Panc1 (cell line): Measurements from ENCODE around the gene PON1. TPM values are rescaled to one million over a fixed set of nuclear protein-coding genes. Genes with fewer than 3 reads are reported as not detected.

Experiments used
- ATAC-seq: fragments of 200-7000 bp; cut with Tn5 transposase; 2 replicates; pipeline ENCODE4 v1.9.1; 2020; ENCODE audit warnings: mild to moderate bottlenecking, moderate library complexity
- BruUV-seq: library from RNA; stranded (reverse); fragments of 400-500 nt; replicated peaks from 2 replicates; lab custom pipeline; 2021; lab: Mats Ljungman, UMichigan
- CTCF ChIA-PET: fragments of 300-600 bp; sonication (Branson Sonifier 250); formaldehyde crosslinking; loops from one replicate; lab custom pipeline; 2022; ENCODE audit warnings: antibody characterized with exemption; lab: Charles Lee
- POLR2A ChIA-PET: fragments of 300-600 bp; sonication (Branson Sonifier 250); formaldehyde crosslinking; loops from one replicate; lab custom pipeline; 2022; ENCODE audit warnings: antibody characterized with exemption; lab: Charles Lee
- DNase-seq: peaks from one replicate; pipeline ENCODE4 v3.0.0-alpha.2; 2010; ENCODE audit warnings: low read depth, low spot score
- H3K27ac ChIP-seq: 2 replicates; pipeline ENCODE4 v1.5.1; 2011; ENCODE audit warnings: mild to moderate bottlenecking, low read length, inconsistent platforms
- H3K27me3 ChIP-seq: fragments of 200-500 bp; sonication (Bioruptor generic); 2 replicates; pipeline ENCODE4 v1.6.0; 2014; ENCODE audit warnings: low read length, inconsistent platforms; ENCODE audit not compliant: control insufficient read depth, insufficient read depth
- H3K36me3 ChIP-seq: fragments of 200-500 bp; sonication (Bioruptor generic); 2 replicates; pipeline ENCODE4 v1.5.1; 2014; ENCODE audit warnings: inconsistent platforms, mild to moderate bottlenecking, low read length, moderate library complexity; ENCODE audit not compliant: control insufficient read depth, insufficient read depth
- H3K4me1 ChIP-seq: 2 replicates; pipeline ENCODE4 v1.5.1; 2011; ENCODE audit warnings: inconsistent platforms, mild to moderate bottlenecking, low read length, moderate library complexity; ENCODE audit not compliant: control insufficient read depth, insufficient read depth
- H3K4me3 ChIP-seq, 2 experiments: 2 replicates each; pipeline ENCODE4 v1.5.1; 2011 to 2012; ENCODE audit warnings: low read depth in 2 of 2, low read length in 2 of 2, mild to moderate bottlenecking in 2 of 2, inconsistent platforms in 1 of 2, moderate library complexity in 1 of 2
- H3K9me3 ChIP-seq: fragments of 200-500 bp; sonication (Bioruptor generic); 2 replicates; pipeline ENCODE4 v1.5.1; 2014; ENCODE audit warnings: low read depth, mild to moderate bottlenecking, inconsistent platforms, low read length, moderate library complexity; ENCODE audit not compliant: control insufficient read depth, insufficient read depth
- POLR2AphosphoS5 ChIP-seq: IDR thresholded peaks from 2 replicates; pipeline ENCODE4 v1.6.1; 2012; ENCODE audit warnings: mild to moderate bottlenecking, low read depth, low read length, moderate library complexity
- SIN3A ChIP-seq: IDR thresholded peaks from 2 replicates; pipeline ENCODE4 v1.6.1; 2012; ENCODE audit warnings: low read depth, mild to moderate bottlenecking, low read length, moderate library complexity, borderline replicate concordance; ENCODE audit not compliant: insufficient read depth
- TCF7L2 ChIP-seq: IDR thresholded peaks from 2 replicates; pipeline ENCODE4 v1.6.1; 2011; ENCODE audit warnings: mild to moderate bottlenecking, low read depth, low read length, inconsistent platforms
- in situ Hi-C: cut with HindIII; loops from 2 replicates; pipeline ENCODE4 v1.10.0; 2016; ENCODE audit warnings: low sequenced_read_pairs, low pct_unique_long_range_greater_than_20kb
- intact Hi-C: fragments of 100-400 bp; cut with micrococcal nuclease; formaldehyde crosslinking; loops from one replicate; pipeline ENCODE4 v1.10.0; 2022; ENCODE audit not compliant: unreplicated experiment
- total RNA-seq: library from RNA; stranded (reverse); gene quantifications from one replicate; pipeline ENCODE4 v1.2.1, GENCODE V29; 2021; ENCODE audit not compliant: unreplicated experiment
- TF ChIP-seq, protein P1 (sequence below): fragments of 450-650 bp; IDR thresholded peaks from 2 replicates; pipeline ENCODE4 v1.5.1; 2017; ENCODE audit warnings: mild to moderate bottlenecking
- TF ChIP-seq, protein P2 (sequence below), 2 experiments: IDR thresholded peaks; 2 replicates each; pipeline ENCODE4 v1.6.1; 2011 to 2012; ENCODE audit warnings: low read depth in 2 of 2, control low read depth in 1 of 2, low read length in 1 of 2, mild to moderate bottlenecking in 1 of 2, moderate library complexity in 1 of 2; ENCODE audit not compliant: insufficient read depth in 1 of 2

Gene PON1
- total RNA-seq, 1 experiment from 2014 or later = not detected

DNA sequence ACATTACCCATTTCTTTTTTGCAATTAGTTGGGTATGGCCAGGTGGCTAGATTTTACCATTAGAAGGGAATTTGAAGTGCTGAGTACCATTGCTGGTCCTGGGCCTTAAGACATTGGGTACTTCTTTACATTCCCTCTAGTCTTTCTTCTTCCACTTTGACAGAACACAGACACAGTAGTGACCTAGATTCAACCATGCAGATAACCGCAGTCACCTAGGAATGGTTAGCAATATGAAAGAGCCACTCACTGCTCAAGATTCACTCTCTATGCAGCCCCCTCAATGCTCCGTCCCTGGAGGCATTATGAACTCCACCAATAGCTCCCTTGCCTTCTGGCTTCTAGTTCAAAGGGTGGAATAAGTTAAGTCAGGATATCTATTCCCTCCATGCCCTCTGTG, 16.2 kb upstream of the PON1 start:
- BruUV-seq = no TSS peak

DNA sequence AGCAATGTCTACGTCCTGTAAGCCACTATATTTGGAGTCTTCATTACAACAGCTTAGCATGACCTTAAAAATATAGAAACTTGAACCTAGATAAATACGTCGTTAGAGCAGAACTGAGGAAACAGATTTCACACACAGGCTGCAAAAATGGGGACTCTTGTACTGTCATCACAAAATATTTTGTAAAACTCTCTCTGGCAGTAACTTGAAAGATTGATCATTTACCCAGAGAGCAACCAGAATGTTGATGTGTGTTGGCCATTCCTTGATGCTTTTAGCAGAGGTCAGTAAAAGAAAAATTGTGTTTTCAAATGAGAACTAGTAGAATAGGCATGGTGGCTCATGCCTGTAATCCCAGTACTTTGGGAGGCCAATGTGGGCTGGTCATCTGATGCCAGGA, 14.5 kb upstream of the PON1 start:
- Histone ChIP-seq H3K4me3 (no peak overlapping the region), H3K27ac (no peak overlapping the region), H3K4me1 (no peaks in the 10 kb centered on the region), H3K27me3 (no peaks in the 10 kb centered on the region), H3K9me3 (no peaks in the 10 kb centered on the region), H3K36me3 (no peaks in the 10 kb centered on the region; the same call in 1 of the 2 replicates)
- POLR2A ChIA-PET = no interaction called here
- TF ChIP-seq, protein P1, sequence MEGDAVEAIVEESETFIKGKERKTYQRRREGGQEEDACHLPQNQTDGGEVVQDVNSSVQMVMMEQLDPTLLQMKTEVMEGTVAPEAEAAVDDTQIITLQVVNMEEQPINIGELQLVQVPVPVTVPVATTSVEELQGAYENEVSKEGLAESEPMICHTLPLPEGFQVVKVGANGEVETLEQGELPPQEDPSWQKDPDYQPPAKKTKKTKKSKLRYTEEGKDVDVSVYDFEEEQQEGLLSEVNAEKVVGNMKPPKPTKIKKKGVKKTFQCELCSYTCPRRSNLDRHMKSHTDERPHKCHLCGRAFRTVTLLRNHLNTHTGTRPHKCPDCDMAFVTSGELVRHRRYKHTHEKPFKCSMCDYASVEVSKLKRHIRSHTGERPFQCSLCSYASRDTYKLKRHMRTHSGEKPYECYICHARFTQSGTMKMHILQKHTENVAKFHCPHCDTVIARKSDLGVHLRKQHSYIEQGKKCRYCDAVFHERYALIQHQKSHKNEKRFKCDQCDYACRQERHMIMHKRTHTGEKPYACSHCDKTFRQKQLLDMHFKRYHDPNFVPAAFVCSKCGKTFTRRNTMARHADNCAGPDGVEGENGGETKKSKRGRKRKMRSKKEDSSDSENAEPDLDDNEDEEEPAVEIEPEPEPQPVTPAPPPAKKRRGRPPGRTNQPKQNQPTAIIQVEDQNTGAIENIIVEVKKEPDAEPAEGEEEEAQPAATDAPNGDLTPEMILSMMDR = no peak
- TF ChIP-seq, protein P2, sequence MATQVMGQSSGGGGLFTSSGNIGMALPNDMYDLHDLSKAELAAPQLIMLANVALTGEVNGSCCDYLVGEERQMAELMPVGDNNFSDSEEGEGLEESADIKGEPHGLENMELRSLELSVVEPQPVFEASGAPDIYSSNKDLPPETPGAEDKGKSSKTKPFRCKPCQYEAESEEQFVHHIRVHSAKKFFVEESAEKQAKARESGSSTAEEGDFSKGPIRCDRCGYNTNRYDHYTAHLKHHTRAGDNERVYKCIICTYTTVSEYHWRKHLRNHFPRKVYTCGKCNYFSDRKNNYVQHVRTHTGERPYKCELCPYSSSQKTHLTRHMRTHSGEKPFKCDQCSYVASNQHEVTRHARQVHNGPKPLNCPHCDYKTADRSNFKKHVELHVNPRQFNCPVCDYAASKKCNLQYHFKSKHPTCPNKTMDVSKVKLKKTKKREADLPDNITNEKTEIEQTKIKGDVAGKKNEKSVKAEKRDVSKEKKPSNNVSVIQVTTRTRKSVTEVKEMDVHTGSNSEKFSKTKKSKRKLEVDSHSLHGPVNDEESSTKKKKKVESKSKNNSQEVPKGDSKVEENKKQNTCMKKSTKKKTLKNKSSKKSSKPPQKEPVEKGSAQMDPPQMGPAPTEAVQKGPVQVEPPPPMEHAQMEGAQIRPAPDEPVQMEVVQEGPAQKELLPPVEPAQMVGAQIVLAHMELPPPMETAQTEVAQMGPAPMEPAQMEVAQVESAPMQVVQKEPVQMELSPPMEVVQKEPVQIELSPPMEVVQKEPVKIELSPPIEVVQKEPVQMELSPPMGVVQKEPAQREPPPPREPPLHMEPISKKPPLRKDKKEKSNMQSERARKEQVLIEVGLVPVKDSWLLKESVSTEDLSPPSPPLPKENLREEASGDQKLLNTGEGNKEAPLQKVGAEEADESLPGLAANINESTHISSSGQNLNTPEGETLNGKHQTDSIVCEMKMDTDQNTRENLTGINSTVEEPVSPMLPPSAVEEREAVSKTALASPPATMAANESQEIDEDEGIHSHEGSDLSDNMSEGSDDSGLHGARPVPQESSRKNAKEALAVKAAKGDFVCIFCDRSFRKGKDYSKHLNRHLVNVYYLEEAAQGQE (IDR thresholded peaks at IDR 0.05; ENCODE audit: insufficient read depth in 1 of 2, low read depth in 2 of 2, low read length in 1 of 2) = no peak
- TF ChIP-seq SIN3A = no peak
- DNase-seq (no peak), ATAC-seq (no peak)
- intact Hi-C loops = no loop called here
- CTCF ChIA-PET = no interaction called here
- no TSS peak for BruUV-seq
- in situ Hi-C loops = no loop called here

More for the DNA sequence above, 16.2 kb upstream of the PON1 start:
- ATAC-seq (no peak), DNase-seq (no peak)
- H3K4me3 ChIP-seq = no peak overlapping the region
- no peaks in the 10 kb centered on the region for H3K27me3 ChIP-seq
- TF ChIP-seq SIN3A = no peak
- TF ChIP-seq POLR2AphosphoS5 = no peak
- TF ChIP-seq, protein P1 = no peak
- TF ChIP-seq, protein P2 (IDR thresholded peaks at IDR 0.05; ENCODE audit: insufficient read depth in 1 of 2, low read depth in 2 of 2, low read length in 1 of 2) = no peak
- no peak for TF ChIP-seq TCF7L2
- no peaks in the 10 kb centered on the region; the same call in 1 of the 2 replicates for H3K36me3 ChIP-seq
- ChIA-PET CTCF (no interaction called here), POLR2A (no interaction called here)
- no peak overlapping the region for H3K27ac ChIP-seq
- H3K4me1 ChIP-seq = no peaks in the 10 kb centered on the region
- intact Hi-C loops (no loop called here), in situ Hi-C loops (no loop called here)
- no peaks in the 10 kb centered on the region for H3K9me3 ChIP-seq
